ENCODE results near the gene ATP1B2. TPM values are rescaled to one million over a fixed set of nuclear protein-coding genes. Genes with fewer than 3 reads are reported as not detected.
A peak's percentile ranks its signal among the peaks of the same experiment; 100 is the strongest.
"Not testable (repeated sequence)": the region's sequence is repeated elsewhere in the genome, so short reads cannot be mapped to it uniquely, and the experiment has no call there.

The ATP1B2 gene
- total RNA-seq, 1 donor from 2014 or later, result 10.4 TPM

DNA sequence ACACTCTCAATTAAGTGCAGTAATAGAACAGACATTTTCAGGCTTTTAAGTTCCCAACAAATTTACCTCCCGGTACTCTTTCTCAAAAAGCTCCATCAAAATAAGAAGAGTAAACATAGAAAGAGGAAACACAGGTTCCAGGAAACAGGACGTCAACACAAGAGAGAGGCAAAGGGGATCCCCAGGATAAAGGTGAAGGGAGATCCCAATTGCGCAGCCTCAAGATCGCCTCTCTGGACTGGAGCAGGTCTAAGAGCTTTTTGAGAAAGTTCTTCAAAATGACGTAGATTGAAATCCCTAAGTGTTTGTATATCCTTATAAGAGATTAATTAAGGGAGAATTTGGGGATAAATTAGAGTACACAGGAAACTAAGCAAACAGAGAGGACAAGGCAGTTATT is 32.1 kb upstream of the ATP1B2 start:
- peaks cover 1% of the 10 kb centered on the region for H3K36me3 Mint-ChIP-seq (ENCODE audit: low read depth, unreplicated experiment)
- no peaks in the 10 kb centered on the region for H3K9me3 Mint-ChIP-seq (ENCODE audit: unreplicated experiment)
- TF ChIP-seq, protein P1, sequence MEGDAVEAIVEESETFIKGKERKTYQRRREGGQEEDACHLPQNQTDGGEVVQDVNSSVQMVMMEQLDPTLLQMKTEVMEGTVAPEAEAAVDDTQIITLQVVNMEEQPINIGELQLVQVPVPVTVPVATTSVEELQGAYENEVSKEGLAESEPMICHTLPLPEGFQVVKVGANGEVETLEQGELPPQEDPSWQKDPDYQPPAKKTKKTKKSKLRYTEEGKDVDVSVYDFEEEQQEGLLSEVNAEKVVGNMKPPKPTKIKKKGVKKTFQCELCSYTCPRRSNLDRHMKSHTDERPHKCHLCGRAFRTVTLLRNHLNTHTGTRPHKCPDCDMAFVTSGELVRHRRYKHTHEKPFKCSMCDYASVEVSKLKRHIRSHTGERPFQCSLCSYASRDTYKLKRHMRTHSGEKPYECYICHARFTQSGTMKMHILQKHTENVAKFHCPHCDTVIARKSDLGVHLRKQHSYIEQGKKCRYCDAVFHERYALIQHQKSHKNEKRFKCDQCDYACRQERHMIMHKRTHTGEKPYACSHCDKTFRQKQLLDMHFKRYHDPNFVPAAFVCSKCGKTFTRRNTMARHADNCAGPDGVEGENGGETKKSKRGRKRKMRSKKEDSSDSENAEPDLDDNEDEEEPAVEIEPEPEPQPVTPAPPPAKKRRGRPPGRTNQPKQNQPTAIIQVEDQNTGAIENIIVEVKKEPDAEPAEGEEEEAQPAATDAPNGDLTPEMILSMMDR (IDR thresholded peaks at IDR 0.05; ENCODE audit: unreplicated experiment), result no peak
- H3K4me3 Mint-ChIP-seq (ENCODE audit: unreplicated experiment), result no peak overlapping the region
- peaks cover 4% of the 10 kb centered on the region for H3K27me3 Mint-ChIP-seq (ENCODE audit: unreplicated experiment)
- DNase-seq (ENCODE audit: low spot score), result no peak
- peak overlapping the region; percentile 6 for H3K27ac Mint-ChIP-seq (ENCODE audit: unreplicated experiment)
- H3K4me1 Mint-ChIP-seq (ENCODE audit: unreplicated experiment), result peaks cover 10% of the 10 kb centered on the region

DNA sequence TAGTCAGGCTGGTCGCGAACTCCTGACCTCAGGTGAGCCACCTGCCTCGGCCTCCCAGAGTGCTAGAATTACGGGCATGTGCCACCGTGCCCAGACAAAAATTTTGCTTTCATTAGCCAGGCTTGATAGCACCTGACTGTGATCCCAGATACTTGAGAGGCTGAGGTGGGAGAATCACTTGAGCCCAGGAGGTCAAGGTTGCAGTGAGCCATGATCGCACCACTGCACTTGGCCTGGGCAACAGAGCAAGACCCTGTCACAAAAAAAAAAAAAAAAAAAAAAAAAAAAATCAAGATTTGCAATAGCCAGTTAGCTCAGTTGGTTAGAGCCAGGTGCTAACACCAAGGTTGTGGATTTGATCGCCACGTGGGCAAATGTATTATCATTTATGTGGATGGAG is 29.9 kb upstream of the ATP1B2 start:
- DNase-seq (ENCODE audit: low spot score), result no peak
- TF ChIP-seq, protein P1 (IDR thresholded peaks at IDR 0.05; ENCODE audit: unreplicated experiment), result no peak
- Mint-ChIP-seq H3K9me3 (ENCODE audit: unreplicated experiment) (no peaks in the 10 kb centered on the region), H3K27me3 (ENCODE audit: unreplicated experiment) (peaks cover 7% of the 10 kb centered on the region), H3K4me1 (ENCODE audit: unreplicated experiment) (peaks cover 5% of the 10 kb centered on the region), H3K27ac (ENCODE audit: unreplicated experiment) (no peak overlapping the region), H3K4me3 (ENCODE audit: unreplicated experiment) (no peak overlapping the region), H3K36me3 (ENCODE audit: low read depth, unreplicated experiment) (no peaks in the 10 kb centered on the region)

DNA sequence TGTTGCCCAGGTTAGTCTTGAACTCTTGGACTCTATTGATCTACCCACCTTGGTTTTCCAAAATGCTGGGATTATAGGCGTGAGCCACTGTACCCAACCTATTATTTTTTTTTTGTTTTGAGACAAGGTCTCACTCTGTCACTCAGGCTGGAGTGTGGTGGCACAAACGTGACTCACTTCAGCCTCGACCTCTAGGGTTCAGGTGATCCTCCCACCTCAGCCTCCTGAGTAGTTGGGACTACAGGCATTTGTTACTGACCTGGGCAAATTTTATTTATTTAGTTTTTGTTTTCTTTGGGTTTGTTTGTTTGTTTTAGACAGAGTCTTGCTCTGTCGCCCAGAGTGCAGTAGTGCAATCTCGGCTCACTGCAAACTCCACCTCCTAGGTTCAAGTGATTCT is 27.1 kb upstream of the ATP1B2 start:
- TF ChIP-seq, protein P1 (IDR thresholded peaks at IDR 0.05; ENCODE audit: unreplicated experiment), result no peak
- Mint-ChIP-seq H3K27ac (ENCODE audit: unreplicated experiment) (no peak overlapping the region), H3K4me1 (ENCODE audit: unreplicated experiment) (peaks cover 10% of the 10 kb centered on the region), H3K27me3 (ENCODE audit: unreplicated experiment) (peaks cover 7% of the 10 kb centered on the region), H3K9me3 (ENCODE audit: unreplicated experiment) (no peaks in the 10 kb centered on the region), H3K4me3 (ENCODE audit: unreplicated experiment) (no peak overlapping the region), H3K36me3 (ENCODE audit: low read depth, unreplicated experiment) (no peaks in the 10 kb centered on the region)
- no peak for DNase-seq (ENCODE audit: low spot score)

DNA sequence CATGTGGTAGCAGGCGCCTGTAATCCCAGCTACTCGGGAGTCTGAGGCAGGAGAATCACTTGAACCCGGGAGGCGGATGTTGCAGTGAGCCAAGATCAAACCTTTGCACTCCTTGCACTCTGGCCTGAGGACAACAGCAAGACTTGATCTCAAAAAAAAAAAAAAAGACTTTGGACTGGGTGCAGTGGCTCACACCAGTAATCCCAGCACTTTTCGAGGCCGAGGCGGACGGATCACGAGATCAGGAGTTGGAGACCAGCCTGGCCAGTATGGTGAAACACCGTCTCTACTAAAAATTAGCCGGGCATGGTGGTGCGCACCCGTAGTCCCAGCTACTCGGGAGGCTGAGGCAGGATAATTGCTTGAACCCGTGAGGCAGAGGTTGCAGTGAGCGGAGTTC is 25.0 kb upstream of the ATP1B2 start:
- H3K27ac Mint-ChIP-seq (ENCODE audit: unreplicated experiment), result not testable (repeated sequence)

DNA sequence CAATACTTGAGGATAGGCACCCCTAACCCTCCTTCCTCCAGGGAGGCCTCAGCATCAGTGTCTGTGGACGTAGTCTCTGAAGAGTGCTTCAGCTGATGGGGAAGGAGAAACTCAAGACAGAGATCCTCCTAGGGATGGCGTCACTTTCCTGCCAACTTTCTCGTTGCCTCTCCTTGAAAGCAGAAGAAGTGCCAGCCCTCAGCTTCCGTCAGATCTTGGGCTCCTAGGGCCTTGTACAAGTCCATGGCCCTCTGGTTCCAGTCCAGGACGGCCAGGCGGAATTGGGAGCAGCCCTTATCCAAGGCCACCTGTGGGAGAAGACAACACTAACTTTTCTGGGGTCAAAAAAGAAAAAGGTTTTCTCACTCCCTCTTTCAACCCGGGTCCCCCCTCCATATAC is 24.4 kb upstream of the ATP1B2 start:
- peaks cover 10% of the 10 kb centered on the region for H3K27me3 Mint-ChIP-seq (ENCODE audit: unreplicated experiment)
- DNase-seq (ENCODE audit: low spot score), result no peak
- no peaks in the 10 kb centered on the region for H3K36me3 Mint-ChIP-seq (ENCODE audit: low read depth, unreplicated experiment)
- no peak overlapping the region for H3K27ac Mint-ChIP-seq (ENCODE audit: unreplicated experiment)
- no peaks in the 10 kb centered on the region for H3K9me3 Mint-ChIP-seq (ENCODE audit: unreplicated experiment)
- H3K4me3 Mint-ChIP-seq (ENCODE audit: unreplicated experiment), result peak overlapping the region; percentile 88
- TF ChIP-seq, protein P1 (IDR thresholded peaks at IDR 0.05; ENCODE audit: unreplicated experiment), result no peak
- H3K4me1 Mint-ChIP-seq (ENCODE audit: unreplicated experiment), result peaks cover 8% of the 10 kb centered on the region

More for the DNA sequence above, 25.0 kb upstream of the ATP1B2 start:
- not testable (repeated sequence) for H3K4me1 Mint-ChIP-seq (ENCODE audit: unreplicated experiment); H3K36me3 Mint-ChIP-seq (ENCODE audit: low read depth, unreplicated experiment); DNase-seq (ENCODE audit: low spot score); H3K9me3 Mint-ChIP-seq (ENCODE audit: unreplicated experiment)
- peaks cover 10% of the 10 kb centered on the region for H3K27me3 Mint-ChIP-seq (ENCODE audit: unreplicated experiment)
- H3K4me3 Mint-ChIP-seq (ENCODE audit: unreplicated experiment), result peak overlapping the region; percentile 31

DNA sequence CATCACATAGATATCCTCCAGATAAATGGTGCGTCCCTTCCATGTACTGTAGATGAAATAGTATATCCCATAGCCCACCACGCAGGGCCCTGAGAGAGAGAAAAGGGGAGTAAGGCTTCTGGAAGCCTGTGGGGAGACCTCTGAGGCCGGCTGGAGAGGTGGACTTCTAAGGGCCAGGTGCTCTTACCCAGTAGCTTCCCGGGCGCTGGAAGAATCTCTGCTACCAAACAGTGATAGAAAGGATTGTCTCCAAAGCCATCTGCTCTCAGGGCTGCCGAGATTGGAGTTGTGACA is 23.8 kb upstream of the ATP1B2 start:
- H3K27me3 Mint-ChIP-seq (ENCODE audit: unreplicated experiment), result peaks cover 10% of the 10 kb centered on the region
- no peak for DNase-seq (ENCODE audit: low spot score)
- H3K9me3 Mint-ChIP-seq (ENCODE audit: unreplicated experiment), result no peaks in the 10 kb centered on the region
- peak overlapping the region; percentile 88 for H3K4me3 Mint-ChIP-seq (ENCODE audit: unreplicated experiment)
- H3K27ac Mint-ChIP-seq (ENCODE audit: unreplicated experiment), result peak overlapping the region; percentile 9
- H3K4me1 Mint-ChIP-seq (ENCODE audit: unreplicated experiment), result peaks cover 8% of the 10 kb centered on the region
- no peaks in the 10 kb centered on the region for H3K36me3 Mint-ChIP-seq (ENCODE audit: low read depth, unreplicated experiment)
- TF ChIP-seq, protein P1 (IDR thresholded peaks at IDR 0.05; ENCODE audit: unreplicated experiment), result no peak

All from endothelial cell (in vitro differentiated cells).